Measurements from ENCODE around the gene OR8B4. TPM values are rescaled to one million over a fixed set of nuclear protein-coding genes. Genes with fewer than 3 reads are reported as not detected.

The OR8B4 gene, protein sequence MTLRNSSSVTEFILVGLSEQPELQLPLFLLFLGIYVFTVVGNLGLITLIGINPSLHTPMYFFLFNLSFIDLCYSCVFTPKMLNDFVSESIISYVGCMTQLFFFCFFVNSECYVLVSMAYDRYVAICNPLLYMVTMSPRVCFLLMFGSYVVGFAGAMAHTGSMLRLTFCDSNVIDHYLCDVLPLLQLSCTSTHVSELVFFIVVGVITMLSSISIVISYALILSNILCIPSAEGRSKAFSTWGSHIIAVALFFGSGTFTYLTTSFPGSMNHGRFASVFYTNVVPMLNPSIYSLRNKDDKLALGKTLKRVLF
- not detected for total RNA-seq
- total RNA-seq (2013) = not detected
- total RNA-seq = 0 reads per million in 29 experiments

DNA sequence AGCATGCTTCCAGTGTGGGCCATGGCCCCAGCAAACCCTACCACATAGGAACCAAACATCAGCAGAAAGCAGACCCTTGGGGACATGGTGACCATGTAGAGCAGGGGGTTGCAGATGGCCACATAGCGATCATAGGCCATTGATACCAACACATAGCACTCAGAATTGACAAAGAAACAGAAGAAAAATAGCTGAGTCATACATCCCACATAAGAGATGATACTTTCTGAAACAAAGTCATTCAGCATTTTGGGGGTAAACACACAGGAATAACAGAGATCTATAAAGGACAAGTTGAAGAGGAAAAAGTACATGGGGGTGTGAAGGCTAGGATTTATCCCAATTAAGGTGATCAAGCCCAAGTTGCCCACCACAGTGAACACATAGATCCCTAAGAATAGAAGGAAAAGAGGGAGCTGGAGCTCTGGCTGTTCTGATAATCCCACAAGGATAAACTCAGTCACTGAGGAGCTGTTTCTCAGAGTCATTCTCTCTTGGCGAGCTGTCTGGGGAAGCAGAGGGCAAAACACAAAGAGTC is at the start of gene OR8B4:
OR8B4 (minus strand) TSS at position 488 of the 538 bp plus-strand sequence; CDS start at position 488, 0 bp downstream.
- 71% methylated on average over 1 of the region's 2 CpGs for WGBS (ENCODE audit: insufficient coverage)
- H3K9me3 ChIP-seq = no peaks in the 10 kb centered on the region
- ATAC-seq (replicated peaks in 1 of 4) (no peak), DNase-seq (no peak)
- Mint-ChIP-seq H3K36me3 (no peaks in the 10 kb centered on the region), H3K4me1 (no peaks in the 10 kb centered on the region), H3K27ac (no peak within 1 kb of the TSS), H3K4me3 (no peak within 1 kb of the TSS), H3K27me3 (peaks cover 2 to 30% of the 10 kb centered on the region in 2 donors), H3K9me3 (peaks cover 0 to under 1% (median under 1%) of the 10 kb centered on the region in 3 donors)
- H3K27me3 ChIP-seq (replicated peaks in 1 of 2; ENCODE audit: control insufficient read depth in 2 of 2, extremely low read depth in 1 of 2, insufficient read depth in 2 of 2, low read length in 1 of 2) = peaks cover 4 to 13% of the 10 kb centered on the region in 2 experiments
- CTCF ChIA-PET = interaction anchor here in 1 of 2 donors (0.6 kb wide), 1 partner anchor 16 kb away, joined by 3 read pairs; no protein-coding TSS in a partner anchor
- H3K4me3 ChIP-seq (ENCODE audit: control insufficient read depth in 1 of 2, extremely low read depth in 1 of 2, low read length in 1 of 2) = no peak within 1 kb of the TSS
- H3K27ac ChIP-seq (ENCODE audit: low read length) = no peak within 1 kb of the TSS
- POLR2A ChIA-PET = no interaction called here
- H3K36me3 ChIP-seq (ENCODE audit: control insufficient read depth in 2 of 2, extremely low read depth in 1 of 2, insufficient read depth in 1 of 2, low read length in 1 of 2) = no peaks in the 10 kb centered on the region
- no peaks in the 10 kb centered on the region for H3K4me1 ChIP-seq (ENCODE audit: control insufficient read depth in 1 of 2, extremely low read depth in 1 of 2, insufficient read depth in 2 of 2, low read length in 2 of 2)

DNA sequence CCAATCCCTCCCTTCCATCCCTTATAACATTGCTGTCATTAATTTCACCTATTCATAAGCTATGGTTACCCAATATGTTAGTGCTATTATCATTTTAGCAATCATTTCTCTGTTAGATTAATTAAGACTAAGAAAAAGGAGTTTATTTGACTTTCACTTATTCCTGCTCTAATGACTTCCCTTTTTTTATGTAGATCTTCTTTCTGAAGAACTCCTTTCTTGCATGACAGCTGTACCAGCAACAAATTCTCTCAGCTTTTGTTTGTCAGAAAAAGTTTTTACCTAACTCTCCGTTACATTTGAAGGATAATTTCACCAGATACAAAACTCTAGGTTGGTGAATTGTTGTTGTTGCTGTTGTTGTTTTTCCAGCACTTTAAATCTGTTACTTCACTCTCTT is 49.4 kb upstream of the OR8B4 start:
- Mint-ChIP-seq H3K4me1 (no peaks in the 10 kb centered on the region), H3K36me3 (no peaks in the 10 kb centered on the region), H3K27me3 (peaks cover 7 to 28% of the 10 kb centered on the region in 2 donors), H3K9me3 (no peaks in the 10 kb centered on the region), H3K27ac (no peak overlapping the region), H3K4me3 (no peak overlapping the region)
- Histone ChIP-seq H3K27ac (ENCODE audit: low read length) (no peak overlapping the region), H3K36me3 (ENCODE audit: control insufficient read depth in 2 of 2, extremely low read depth in 1 of 2, insufficient read depth in 1 of 2, low read length in 1 of 2) (no peaks in the 10 kb centered on the region), H3K4me3 (ENCODE audit: control insufficient read depth in 1 of 2, extremely low read depth in 1 of 2, low read length in 1 of 2) (no peak overlapping the region), H3K9me3 (no peaks in the 10 kb centered on the region), H3K27me3 (replicated peaks in 1 of 2; ENCODE audit: control insufficient read depth in 2 of 2, extremely low read depth in 1 of 2, insufficient read depth in 2 of 2, low read length in 1 of 2) (peaks cover 0 to 4% of the 10 kb centered on the region in 2 experiments), H3K4me1 (ENCODE audit: control insufficient read depth in 1 of 2, extremely low read depth in 1 of 2, insufficient read depth in 2 of 2, low read length in 2 of 2) (no peaks in the 10 kb centered on the region)
- ChIA-PET POLR2A (no interaction called here), CTCF (no interaction called here)
- WGBS (ENCODE audit: insufficient coverage) = no CpG with 5 or more reads among the region's 1 CpG
- ATAC-seq (replicated peaks in 1 of 4) (no peak), DNase-seq (no peak)

GRCh38 chr11:124473476-124473875 is 48.8 kb upstream of the OR8B4 start:
- Histone ChIP-seq H3K4me3 (ENCODE audit: control insufficient read depth in 1 of 2, extremely low read depth in 1 of 2, low read length in 1 of 2) (no peak overlapping the region), H3K36me3 (ENCODE audit: control insufficient read depth in 2 of 2, extremely low read depth in 1 of 2, insufficient read depth in 1 of 2, low read length in 1 of 2) (no peaks in the 10 kb centered on the region), H3K27me3 (replicated peaks in 1 of 2; ENCODE audit: control insufficient read depth in 2 of 2, extremely low read depth in 1 of 2, insufficient read depth in 2 of 2, low read length in 1 of 2) (no peaks in the 10 kb centered on the region), H3K27ac (ENCODE audit: low read length) (no peak overlapping the region), H3K9me3 (no peaks in the 10 kb centered on the region), H3K4me1 (ENCODE audit: control insufficient read depth in 1 of 2, extremely low read depth in 1 of 2, insufficient read depth in 2 of 2, low read length in 2 of 2) (no peaks in the 10 kb centered on the region)
- Mint-ChIP-seq H3K27me3 (peaks cover 7 to 25% of the 10 kb centered on the region in 2 donors), H3K36me3 (no peaks in the 10 kb centered on the region), H3K4me1 (no peaks in the 10 kb centered on the region), H3K27ac (no peak overlapping the region), H3K4me3 (no peak overlapping the region), H3K9me3 (no peaks in the 10 kb centered on the region)
- DNase-seq (no peak), ATAC-seq (replicated peaks in 1 of 4) (no peak)
- POLR2A ChIA-PET = interaction anchor here in 1 of 2 donors (0.6 kb wide), 1 partner anchor 30 kb away, joined by 4 read pairs; no protein-coding TSS in a partner anchor
- no CpG with 5 or more reads among the region's 1 CpG for WGBS (ENCODE audit: insufficient coverage)
- CTCF ChIA-PET = no interaction called here

DNA sequence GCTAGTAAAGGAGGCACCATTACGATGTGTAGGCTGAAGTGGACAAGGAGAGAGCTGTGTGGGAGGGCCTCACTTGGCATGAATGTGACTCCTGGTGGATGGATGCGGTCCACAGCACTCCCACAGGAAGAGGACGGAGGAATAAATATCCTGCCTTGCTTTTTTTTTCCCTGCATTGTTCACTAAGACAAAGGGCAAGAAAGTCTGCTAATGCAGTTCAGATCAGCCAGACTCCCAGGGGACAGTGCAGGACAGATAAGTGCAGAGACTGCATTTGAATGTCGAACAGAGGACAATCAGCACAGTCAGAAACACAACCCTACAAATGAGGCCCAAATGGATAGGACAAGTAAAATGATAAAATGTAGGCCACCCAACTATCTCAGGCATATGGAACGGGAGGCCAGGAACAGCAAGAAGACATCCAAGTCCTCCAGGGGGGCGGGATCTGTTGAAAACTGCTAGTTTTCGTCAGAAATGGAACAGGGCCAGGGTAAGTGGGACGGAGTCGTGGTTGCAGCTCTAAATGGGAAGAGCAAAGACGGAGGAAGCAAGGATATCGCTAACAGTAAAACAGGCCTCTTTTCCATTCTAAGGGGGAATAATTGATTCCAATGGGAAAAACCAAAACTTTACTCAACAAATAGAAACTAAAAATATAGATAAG is 46.0 kb upstream of the OR8B4 start:
- no peak for DNase-seq
- WGBS (ENCODE audit: insufficient coverage) = 74% methylated on average over 6 of the region's 11 CpGs
- H3K4me1 Mint-ChIP-seq = no peaks in the 10 kb centered on the region
- Histone ChIP-seq H3K27ac (ENCODE audit: low read length) (no peak overlapping the region), H3K36me3 (ENCODE audit: control insufficient read depth in 2 of 2, extremely low read depth in 1 of 2, insufficient read depth in 1 of 2, low read length in 1 of 2) (no peaks in the 10 kb centered on the region), H3K9me3 (no peaks in the 10 kb centered on the region), H3K4me3 (ENCODE audit: control insufficient read depth in 1 of 2, extremely low read depth in 1 of 2, low read length in 1 of 2) (no peak overlapping the region), H3K27me3 (replicated peaks in 1 of 2; ENCODE audit: control insufficient read depth in 2 of 2, extremely low read depth in 1 of 2, insufficient read depth in 2 of 2, low read length in 1 of 2) (no peaks in the 10 kb centered on the region), H3K4me1 (ENCODE audit: control insufficient read depth in 1 of 2, extremely low read depth in 1 of 2, insufficient read depth in 2 of 2, low read length in 2 of 2) (no peaks in the 10 kb centered on the region)
- no peak overlapping the region for H3K27ac Mint-ChIP-seq
- no peak overlapping the region for H3K4me3 Mint-ChIP-seq
- ChIA-PET POLR2A (no interaction called here), CTCF (interaction anchor here in 1 of 2 donors (0.6 kb wide), 1 partner anchor 137 kb away, joined by 3 read pairs; no protein-coding TSS in a partner anchor)
- ATAC-seq (replicated peaks in 1 of 4) = no peak
- no peaks in the 10 kb centered on the region for H3K9me3 Mint-ChIP-seq
- peaks cover 3 to 12% of the 10 kb centered on the region in 2 donors for H3K27me3 Mint-ChIP-seq
- H3K36me3 Mint-ChIP-seq = no peaks in the 10 kb centered on the region

DNA sequence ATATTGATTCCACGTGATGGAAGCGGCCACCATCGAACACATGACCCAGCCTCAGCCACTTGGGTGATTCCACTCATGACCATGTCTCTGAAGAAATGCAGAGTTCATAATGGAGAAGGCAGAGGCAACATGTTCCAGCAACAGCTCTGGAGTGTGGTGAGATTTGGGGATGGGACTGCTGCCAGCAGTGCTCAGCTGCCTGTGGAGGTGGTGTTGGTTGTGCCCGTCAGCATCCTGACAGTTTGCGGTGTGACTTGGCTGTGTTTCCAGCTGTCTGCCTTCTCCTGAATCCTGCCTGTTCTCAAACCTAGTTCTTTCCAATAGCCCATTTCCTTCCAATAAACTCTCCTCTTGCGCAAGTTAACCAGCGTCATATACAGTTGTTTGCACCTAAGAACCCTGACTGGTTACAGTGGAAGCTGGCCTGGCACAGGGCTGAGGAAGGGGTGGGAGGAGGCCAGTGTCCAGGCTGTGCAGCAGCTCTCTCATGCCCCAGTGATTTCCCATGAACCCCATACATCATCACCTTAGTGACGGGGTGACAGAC is 42.8 kb upstream of the OR8B4 start:
- no peaks in the 10 kb centered on the region for H3K4me1 ChIP-seq (ENCODE audit: control insufficient read depth in 1 of 2, extremely low read depth in 1 of 2, insufficient read depth in 2 of 2, low read length in 2 of 2)
- H3K36me3 Mint-ChIP-seq = no peaks in the 10 kb centered on the region
- no peaks in the 10 kb centered on the region for H3K36me3 ChIP-seq (ENCODE audit: control insufficient read depth in 2 of 2, extremely low read depth in 1 of 2, insufficient read depth in 1 of 2, low read length in 1 of 2)
- H3K4me3 Mint-ChIP-seq = no peak overlapping the region
- DNase-seq (no peak), ATAC-seq (replicated peaks in 1 of 4) (no peak)
- H3K4me1 Mint-ChIP-seq = no peaks in the 10 kb centered on the region
- no peak overlapping the region for H3K4me3 ChIP-seq (ENCODE audit: control insufficient read depth in 1 of 2, extremely low read depth in 1 of 2, low read length in 1 of 2)
- no peaks in the 10 kb centered on the region for H3K9me3 ChIP-seq
- POLR2A ChIA-PET = no interaction called here
- H3K27me3 ChIP-seq (replicated peaks in 1 of 2; ENCODE audit: control insufficient read depth in 2 of 2, extremely low read depth in 1 of 2, insufficient read depth in 2 of 2, low read length in 1 of 2) = no peaks in the 10 kb centered on the region
- 93% methylated on average over 5 of the region's 8 CpGs for WGBS (ENCODE audit: insufficient coverage)
- peaks cover 6 to 7% of the 10 kb centered on the region in 2 donors for H3K27me3 Mint-ChIP-seq
- no peaks in the 10 kb centered on the region for H3K9me3 Mint-ChIP-seq
- CTCF ChIA-PET = no interaction called here
- no peak overlapping the region for H3K27ac Mint-ChIP-seq
- no peak overlapping the region for H3K27ac ChIP-seq (ENCODE audit: low read length)

DNA sequence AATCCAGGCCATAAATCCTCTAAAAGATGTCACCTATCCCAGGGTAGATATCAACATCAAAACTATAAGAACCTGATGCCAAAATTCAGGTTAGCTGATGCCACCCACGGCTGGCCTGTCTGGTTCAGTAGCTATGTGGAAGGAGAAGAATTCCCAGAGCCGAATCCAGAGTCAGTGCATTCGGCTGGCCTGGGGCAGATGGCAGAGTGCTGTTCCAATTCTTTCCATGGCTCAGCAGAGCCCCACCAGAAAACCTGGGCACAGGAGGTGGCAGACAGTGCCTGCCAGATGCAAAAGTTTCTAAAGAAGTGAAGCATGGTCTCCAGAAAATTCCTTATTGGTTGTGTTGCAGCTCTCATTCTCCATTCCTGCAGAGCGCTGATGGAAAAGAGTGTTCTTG is 40.7 kb upstream of the OR8B4 start:
- 48% methylated on average over 3 of the region's 4 CpGs for WGBS (ENCODE audit: insufficient coverage)
- CTCF ChIA-PET = no interaction called here
- H3K9me3 ChIP-seq = no peaks in the 10 kb centered on the region
- no peak overlapping the region for H3K27ac Mint-ChIP-seq
- DNase-seq (no peak), ATAC-seq (replicated peaks in 1 of 4) (no peak)
- no peaks in the 10 kb centered on the region for H3K27me3 ChIP-seq (replicated peaks in 1 of 2; ENCODE audit: control insufficient read depth in 2 of 2, extremely low read depth in 1 of 2, insufficient read depth in 2 of 2, low read length in 1 of 2)
- H3K36me3 ChIP-seq (ENCODE audit: control insufficient read depth in 2 of 2, extremely low read depth in 1 of 2, insufficient read depth in 1 of 2, low read length in 1 of 2) = no peaks in the 10 kb centered on the region
- no peak overlapping the region for H3K27ac ChIP-seq (ENCODE audit: low read length)
- POLR2A ChIA-PET = no interaction called here
- no peaks in the 10 kb centered on the region for H3K4me1 ChIP-seq (ENCODE audit: control insufficient read depth in 1 of 2, extremely low read depth in 1 of 2, insufficient read depth in 2 of 2, low read length in 2 of 2)
- no peak overlapping the region for H3K4me3 ChIP-seq (ENCODE audit: control insufficient read depth in 1 of 2, extremely low read depth in 1 of 2, low read length in 1 of 2)
- H3K27me3 Mint-ChIP-seq = peaks cover 3 to 14% of the 10 kb centered on the region in 2 donors
- no peaks in the 10 kb centered on the region for H3K9me3 Mint-ChIP-seq
- no peaks in the 10 kb centered on the region for H3K36me3 Mint-ChIP-seq
- H3K4me1 Mint-ChIP-seq = no peaks in the 10 kb centered on the region
- H3K4me3 Mint-ChIP-seq = no peak overlapping the region

All from T-cell (primary cell).